ENCODE data around the gene XIRP1. TPM values are rescaled to one million over a fixed set of nuclear protein-coding genes. Genes with fewer than 3 reads are reported as not detected.

The XIRP1 gene
- total and polyA plus RNA-seq, 2 donors from 2014 or later, result 0.09 TPM; not detected in 1

DNA sequence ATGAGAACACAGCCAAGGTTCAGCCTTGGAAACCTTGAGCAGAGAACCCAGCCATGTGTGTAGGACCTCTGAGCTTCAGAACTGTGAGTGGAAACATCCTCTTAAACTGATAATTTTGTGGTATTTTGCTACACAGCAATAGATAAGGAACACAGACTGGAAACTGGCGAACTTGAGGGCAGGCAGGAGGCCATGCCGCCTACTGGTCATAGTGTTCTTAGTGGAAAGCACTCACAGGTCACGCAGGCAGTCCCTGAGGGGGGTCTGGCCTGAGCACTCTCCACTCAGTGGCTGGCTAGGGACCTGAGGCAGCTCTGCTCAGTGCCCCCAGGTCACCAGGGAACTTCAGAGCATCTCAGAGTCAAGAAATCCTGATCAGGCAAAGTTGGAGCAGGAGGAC, 9.7 kb upstream of the XIRP1 start:
- DNase-seq (no peak), FAIRE-seq (no peak)
- no peak for TF ChIP-seq CTCF (IDR thresholded peaks at IDR 0.05; ENCODE audit: borderline replicate concordance, extremely low read depth, insufficient read depth)
- Histone ChIP-seq H3K4me1 (ENCODE audit: control insufficient read depth in 2 of 3, insufficient read depth in 2 of 3, low read depth in 1 of 3, low read length in 3 of 3) (no peaks in the 10 kb centered on the region), H3K27me3 (ENCODE audit: control insufficient read depth, insufficient read depth, low read length) (no peaks in the 10 kb centered on the region), H3K9me3 (ENCODE audit: control insufficient read depth in 2 of 3, insufficient read depth in 1 of 3, low read length in 3 of 3) (peaks cover 0 to 4% (median 0%) of the 10 kb centered on the region in 3 donors), H3K4me3 (ENCODE audit: low read length in 3 of 3) (no peak overlapping the region), H3K27ac (ENCODE audit: low read depth in 2 of 2, low read length in 2 of 2) (no peak overlapping the region), H3K36me3 (ENCODE audit: control insufficient read depth in 2 of 3, insufficient read depth in 3 of 3, low read length in 3 of 3) (no peaks in the 10 kb centered on the region), H3K9ac (ENCODE audit: low read length in 3 of 3) (no peak overlapping the region)
- intact Hi-C loops (cut with DNase I), result no loop called here

- H3K27ac ChIP-seq (ENCODE audit: low read depth in 2 of 2, low read length in 2 of 2), result no peak overlapping the region
- no peaks in the 10 kb centered on the region for H3K27me3 ChIP-seq (ENCODE audit: control insufficient read depth, insufficient read depth, low read length)
- intact Hi-C loops (cut with DNase I), result no loop called here
- DNase-seq (peak in 3 of 5 donors; percentile 74 to 82 (median 82)), FAIRE-seq (no peak)
- no peaks in the 10 kb centered on the region for H3K4me1 ChIP-seq (ENCODE audit: control insufficient read depth in 2 of 3, insufficient read depth in 2 of 3, low read depth in 1 of 3, low read length in 3 of 3)
- no peak for TF ChIP-seq CTCF (IDR thresholded peaks at IDR 0.05; ENCODE audit: borderline replicate concordance, extremely low read depth, insufficient read depth)
- H3K36me3 ChIP-seq (ENCODE audit: control insufficient read depth in 2 of 3, insufficient read depth in 3 of 3, low read length in 3 of 3), result no peaks in the 10 kb centered on the region
- H3K4me3 ChIP-seq (ENCODE audit: low read length in 3 of 3), result no peak overlapping the region
- H3K9me3 ChIP-seq (ENCODE audit: control insufficient read depth in 2 of 3, insufficient read depth in 1 of 3, low read length in 3 of 3), result no peaks in the 10 kb centered on the region
- no peak overlapping the region for H3K9ac ChIP-seq (ENCODE audit: low read length in 3 of 3)
Measured at GRCh38 chr3:39196671-39197356, 4.4 kb upstream of the XIRP1 start.

DNA sequence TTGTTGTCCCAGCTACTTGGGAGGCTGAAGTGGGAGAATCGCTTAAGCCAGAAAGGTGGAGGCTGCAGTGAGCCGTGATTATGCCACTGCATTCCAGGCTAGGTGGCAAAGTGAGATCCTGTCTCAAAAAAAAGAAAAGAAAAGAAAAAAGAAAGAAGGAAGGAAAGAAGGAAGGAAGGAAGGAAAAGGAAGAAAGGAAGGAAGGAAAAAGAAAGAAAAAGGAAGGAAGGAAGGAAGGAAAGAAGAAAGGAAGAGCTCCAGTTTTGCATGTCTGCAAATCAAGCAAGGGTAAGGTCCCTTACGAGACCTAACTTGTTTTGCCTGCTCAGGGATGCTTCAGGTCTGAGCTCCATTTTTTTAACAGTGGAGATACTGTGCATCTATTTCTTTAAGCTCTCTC, 3.6 kb upstream of the XIRP1 start:
- no peaks in the 10 kb centered on the region for H3K9me3 ChIP-seq (ENCODE audit: control insufficient read depth in 2 of 3, insufficient read depth in 1 of 3, low read length in 3 of 3)
- no peak overlapping the region for H3K27ac ChIP-seq (ENCODE audit: low read depth in 2 of 2, low read length in 2 of 2)
- H3K4me3 ChIP-seq (ENCODE audit: low read length in 3 of 3), result no peak overlapping the region
- H3K4me1 ChIP-seq (ENCODE audit: control insufficient read depth in 2 of 3, insufficient read depth in 2 of 3, low read depth in 1 of 3, low read length in 3 of 3), result no peaks in the 10 kb centered on the region
- no peaks in the 10 kb centered on the region for H3K36me3 ChIP-seq (ENCODE audit: control insufficient read depth in 2 of 3, insufficient read depth in 3 of 3, low read length in 3 of 3)
- DNase-seq, result no peak
- no peak for TF ChIP-seq CTCF (IDR thresholded peaks at IDR 0.05; ENCODE audit: borderline replicate concordance, extremely low read depth, insufficient read depth)
- no peak for FAIRE-seq
- intact Hi-C loops (cut with DNase I), result no loop called here
- no peak overlapping the region for H3K9ac ChIP-seq (ENCODE audit: low read length in 3 of 3)
- H3K27me3 ChIP-seq (ENCODE audit: control insufficient read depth, insufficient read depth, low read length), result no peaks in the 10 kb centered on the region

All from kidney (tissue), 14 donors.